Activated CD4-positive, alpha-beta T cell treated with anti-CD3 and anti-CD28 coated beads, Interleukin-2, Interleukin-6, amounts not matched to agents 100 ng/mL and 50 ng/mL, durations not matched to agents 16 hours and 8 hours (primary cell): ENCODE measurements around the gene MKX.
A peak's percentile ranks its signal among the peaks of the same experiment; 100 is the strongest.

Source experiments
- DNase-seq: peaks from one replicate; pipeline ENCODE4 v3.0.0-alpha.2; 2020

MKX gene

GRCh38 chr10:27745732-27746396 is at the start of gene MKX:
Gene MKX, minus strand, starts transcription at chr10:27745819. Its CDS starts 2,404 bp downstream, at chr10:27743415.
- no peak for DNase-seq

- DNase-seq, result peak; percentile 3
Measured at GRCh38 chr10:27794157-27794556, 48.5 kb upstream of the MKX start.

GRCh38 chr10:27792216-27792615 is 46.6 kb upstream of the MKX start:
- no peak for DNase-seq

GRCh38 chr10:27784272-27784671 is 38.7 kb upstream of the MKX start:
- DNase-seq, result no peak

- DNase-seq, result peak; percentile 14
Measured at GRCh38 chr10:27783660-27784059, 38.0 kb upstream of the MKX start.

- no peak for DNase-seq
Measured at GRCh38 chr10:27779462-27780015, 33.9 kb upstream of the MKX start.

- no peak for DNase-seq
Measured at GRCh38 chr10:27774831-27775230, 29.2 kb upstream of the MKX start.

- DNase-seq, result peak; percentile 5
Measured at GRCh38 chr10:27771231-27771630, 25.6 kb upstream of the MKX start.

GRCh38 chr10:27770181-27770580 is 24.6 kb upstream of the MKX start:
- no peak for DNase-seq

GRCh38 chr10:27760867-27761266 is 15.2 kb upstream of the MKX start:
- no peak for DNase-seq

- DNase-seq, result no peak
Measured at GRCh38 chr10:27759483-27760272, 14.1 kb upstream of the MKX start.

- DNase-seq, result no peak
Measured at GRCh38 chr10:27752673-27753237, 7.1 kb upstream of the MKX start.

- no peak for DNase-seq
Measured at GRCh38 chr10:27748601-27749000, 3.0 kb upstream of the MKX start.

- no peak for DNase-seq
Measured at GRCh38 chr10:27747096-27747451, 1.5 kb upstream of the MKX start.

- peak; percentile 40 for DNase-seq
Measured at GRCh38 chr10:27746397-27747095, 927 bp upstream of the MKX start.

- no peak for DNase-seq
Measured at GRCh38 chr10:27744802-27745731, 552 bp downstream of the MKX start.

GRCh38 chr10:27743877-27744801 is 1.5 kb downstream of the MKX start:
- no peak for DNase-seq

- DNase-seq, result peak; percentile 38
Measured at GRCh38 chr10:27743012-27743876, 2.4 kb downstream of the MKX start.

GRCh38 chr10:27742195-27743011 is 3.2 kb downstream of the MKX start:
- DNase-seq, result peak; percentile 94
